Stimulated activated CD4-positive, alpha-beta T cell treated with anti-CD3 and anti-CD28 coated beads, Interleukin-15, amount 100 ng/mL, for 1 hour (primary cell): ENCODE data around the gene INO80E.
"Not testable (repeated sequence)": the region's sequence is repeated elsewhere in the genome, so short reads cannot be mapped to it uniquely, and the experiment has no call there.

Source experiments
- DNase-seq, 2 donors: peaks; one replicate each; pipeline ENCODE4 v3.0.0-alpha.2; 2020; ENCODE audit warnings: low read depth in 1 of 2, low spot score in 1 of 2

INO80E gene

GRCh38 chr16:30009085-30009862 is 13.2 kb downstream of the INO80E start:
- no peak for DNase-seq

- no peak for DNase-seq
Measured at GRCh38 chr16:30009990-30010843, 14.2 kb downstream of the INO80E start.

DNA sequence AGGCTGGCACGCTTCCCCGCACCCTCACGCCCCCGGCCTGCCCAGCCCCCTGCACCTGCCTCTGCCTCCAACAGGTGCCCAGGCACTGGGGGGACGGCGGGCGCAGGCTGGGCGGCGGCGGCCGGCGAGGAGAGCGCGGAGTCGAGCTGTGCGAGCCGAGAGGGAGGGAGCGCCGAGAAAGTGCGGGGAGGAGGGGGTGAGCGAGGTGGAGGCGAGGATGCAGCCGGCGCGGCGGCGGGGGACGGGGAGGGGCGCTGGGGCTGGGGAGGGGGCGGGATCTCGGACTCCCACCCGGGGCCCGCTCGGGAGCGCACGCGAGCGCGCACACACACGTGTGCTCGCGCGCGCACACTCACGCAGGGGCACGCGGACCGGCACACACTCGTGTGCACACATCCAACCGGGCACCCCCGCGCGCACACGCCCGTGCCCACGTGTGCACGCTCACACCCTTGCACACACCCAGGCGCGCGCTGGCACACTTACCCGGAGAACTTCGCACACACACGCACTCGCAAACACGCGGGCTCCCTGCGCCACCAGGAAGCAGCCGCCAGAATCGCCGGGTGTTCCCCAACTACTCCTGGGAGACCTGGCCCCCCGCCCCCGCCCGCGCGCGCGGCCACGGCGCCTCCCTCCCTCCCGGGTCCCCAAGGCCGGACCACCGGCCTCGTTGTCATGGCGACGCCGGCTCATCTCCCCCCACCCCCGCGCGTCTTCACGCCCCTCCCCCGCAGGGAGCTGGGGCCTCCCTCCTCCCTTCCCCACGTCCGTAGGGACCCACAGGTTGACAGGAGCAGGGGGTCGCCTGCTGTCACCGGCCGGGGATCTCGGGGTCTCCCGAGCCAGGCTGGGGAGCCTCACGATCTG is 15.0 kb downstream of the INO80E start, which contains the start of gene DOC2A:
Gene DOC2A (minus strand): TSS at position 184 of the 870 bp plus-strand sequence. CDS start 805 bp downstream, outside the sequence.
- peak in 1 of 2 donors; percentile 25 for DNase-seq

- no peak for DNase-seq
Measured at GRCh38 chr16:30011714-30012504, 15.9 kb downstream of the INO80E start.

DNA sequence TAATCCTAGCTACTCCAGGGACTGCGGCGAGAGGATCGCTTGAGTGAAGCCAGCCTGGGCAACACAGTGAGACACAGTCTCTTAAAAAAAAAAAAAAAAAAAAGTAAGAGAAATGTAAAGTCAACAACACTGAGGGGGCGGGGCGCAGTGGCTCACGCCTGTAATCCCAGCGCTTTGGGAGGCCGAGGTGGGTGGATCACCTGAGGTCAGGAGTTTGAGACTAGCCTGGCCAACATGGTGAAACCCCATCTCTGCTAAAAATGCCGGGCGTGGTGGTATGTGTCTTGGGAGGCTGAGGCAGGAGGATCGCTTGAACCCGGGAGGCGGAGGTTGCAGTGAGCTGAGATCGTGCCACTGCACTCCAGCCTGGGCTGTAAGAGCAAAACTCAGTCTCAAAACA is 16.6 kb downstream of the INO80E start:
- not testable (repeated sequence) for DNase-seq

DNA sequence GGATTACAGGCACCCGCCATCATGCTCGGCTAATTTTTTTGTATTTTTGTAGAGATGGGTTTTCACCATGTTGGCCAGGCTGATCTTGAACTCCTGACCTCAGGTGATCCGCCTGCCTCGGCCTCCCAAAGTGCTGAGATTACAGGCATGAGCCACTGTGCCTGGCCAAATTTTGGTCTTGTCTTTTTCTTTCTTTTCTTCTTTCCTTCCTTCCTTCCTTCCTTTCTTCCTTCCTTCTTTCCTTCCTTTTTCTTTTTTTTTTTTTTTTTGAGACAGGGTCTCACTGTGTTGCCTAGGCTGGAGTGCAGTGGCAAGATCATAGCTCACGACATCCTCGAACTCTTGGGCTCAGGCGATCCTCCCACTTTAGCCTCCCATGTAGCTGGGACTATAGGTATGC is 19.4 kb downstream of the INO80E start:
- not testable (repeated sequence) for DNase-seq

- DNase-seq = no peak
Measured at GRCh38 chr16:30016555-30017276, 20.7 kb downstream of the INO80E start.

DNA sequence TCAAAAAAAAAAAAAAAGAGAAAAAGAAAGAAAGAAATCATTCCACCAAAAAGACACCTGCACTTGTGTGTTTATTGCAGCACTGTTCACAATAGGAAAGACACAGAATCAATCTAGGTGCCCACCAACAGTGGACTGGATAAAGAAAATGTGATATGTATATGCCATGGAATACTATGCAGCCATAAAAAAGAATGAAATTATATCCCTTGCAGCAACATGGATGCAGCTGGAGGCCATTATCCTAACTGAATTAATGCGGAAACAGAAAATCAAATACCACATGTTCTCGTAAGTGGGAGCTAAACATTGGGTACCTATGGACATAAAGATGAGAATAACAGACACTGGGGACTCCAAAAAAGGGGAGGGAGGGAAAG is 21.2 kb downstream of the INO80E start:
- no peak for DNase-seq

- DNase-seq = not testable (repeated sequence)
Measured at GRCh38 chr16:30017937-30018336, 21.9 kb downstream of the INO80E start.

DNA sequence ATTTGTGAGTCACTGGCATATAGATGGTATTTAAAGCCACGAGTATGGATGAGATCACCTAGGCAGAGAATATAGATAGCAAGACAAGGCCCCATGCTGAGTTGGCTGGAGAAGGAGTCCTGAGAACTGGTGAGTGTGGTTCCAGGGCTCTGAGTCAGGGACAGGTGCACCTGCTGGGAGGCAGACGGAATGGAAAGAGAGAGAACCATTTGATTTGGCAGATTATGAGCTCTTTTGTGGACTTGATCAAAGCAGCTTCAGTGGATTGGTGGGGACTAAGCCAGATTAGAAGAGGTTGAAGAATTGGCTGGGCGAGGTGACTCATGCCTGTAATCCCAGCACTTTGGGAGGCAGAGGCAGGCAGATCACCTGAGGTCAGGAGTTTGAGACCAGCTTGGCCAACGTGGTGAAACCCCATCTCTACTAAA is 22.7 kb downstream of the INO80E start:
- no peak for DNase-seq

GRCh38 chr16:30022887-30023286 is 26.8 kb downstream of the INO80E start, which contains the start of gene C16orf92:
C16orf92 (plus strand) TSS chr16:30023198; CDS start chr16:30023341, 143 bp downstream.
- no peak for DNase-seq

DNA sequence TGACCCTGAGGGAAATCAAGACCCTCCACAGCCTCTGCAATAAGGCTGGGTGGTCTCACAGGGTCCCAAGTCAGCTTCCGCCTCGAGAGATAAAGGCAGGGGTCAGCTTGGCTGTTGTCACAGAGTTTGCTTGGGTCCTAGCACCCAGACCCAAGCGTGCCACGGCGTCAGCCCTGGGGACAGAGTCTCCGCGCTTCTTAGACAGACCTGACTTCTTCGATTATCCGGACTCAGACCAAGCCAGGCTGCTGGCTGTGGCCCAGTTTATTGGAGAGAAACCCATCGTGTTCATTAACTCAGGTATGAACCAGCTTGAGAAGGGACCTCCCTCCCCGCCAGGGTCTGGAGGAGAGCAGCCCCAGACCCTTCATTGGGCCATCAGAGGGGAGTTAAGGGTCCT is 27.5 kb downstream of the INO80E start:
- DNase-seq = no peak

DNA sequence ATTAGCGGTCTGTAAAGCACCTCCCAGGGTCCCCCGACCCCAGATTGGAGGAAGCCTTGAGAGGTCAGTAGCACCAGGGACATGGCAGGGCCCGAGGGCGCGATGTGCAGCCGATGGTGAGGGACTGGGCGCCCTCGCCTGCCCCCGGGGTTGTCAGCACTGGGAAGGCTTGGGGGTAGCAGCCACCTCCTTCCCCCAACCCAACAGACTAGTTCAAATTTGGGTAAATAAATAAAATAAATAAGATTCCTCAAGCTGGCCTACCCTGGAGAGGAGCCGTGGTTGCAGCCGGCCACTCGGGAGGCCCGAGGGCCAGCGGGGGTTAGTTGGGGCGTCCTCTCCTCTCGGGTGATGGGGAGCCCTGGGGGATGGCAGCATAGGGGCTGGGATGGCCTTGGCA is 28.4 kb downstream of the INO80E start:
- no peak for DNase-seq

- no peak for DNase-seq
Measured at GRCh38 chr16:30025156-30025555, 29.1 kb downstream of the INO80E start.

DNA sequence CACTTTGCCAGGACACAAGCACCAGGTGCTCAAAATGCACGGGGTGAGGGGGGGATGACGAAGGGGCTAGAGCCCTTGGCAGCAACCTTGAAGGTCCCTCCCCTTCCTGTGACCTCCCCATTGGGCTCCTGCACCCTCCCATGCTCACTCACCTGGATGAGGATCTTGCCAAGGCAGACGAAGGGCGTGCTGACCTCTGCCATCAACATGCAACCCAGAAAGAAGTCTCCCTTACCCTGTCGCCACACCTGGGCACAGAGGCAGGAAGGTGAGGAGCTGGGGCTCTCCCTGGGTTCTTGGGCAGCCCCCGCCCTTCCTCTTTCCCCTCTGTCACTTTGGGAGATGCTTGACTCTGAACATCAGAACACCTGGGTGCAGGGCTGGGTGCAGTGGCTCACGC is 29.5 kb downstream of the INO80E start:
- no peak for DNase-seq

DNA sequence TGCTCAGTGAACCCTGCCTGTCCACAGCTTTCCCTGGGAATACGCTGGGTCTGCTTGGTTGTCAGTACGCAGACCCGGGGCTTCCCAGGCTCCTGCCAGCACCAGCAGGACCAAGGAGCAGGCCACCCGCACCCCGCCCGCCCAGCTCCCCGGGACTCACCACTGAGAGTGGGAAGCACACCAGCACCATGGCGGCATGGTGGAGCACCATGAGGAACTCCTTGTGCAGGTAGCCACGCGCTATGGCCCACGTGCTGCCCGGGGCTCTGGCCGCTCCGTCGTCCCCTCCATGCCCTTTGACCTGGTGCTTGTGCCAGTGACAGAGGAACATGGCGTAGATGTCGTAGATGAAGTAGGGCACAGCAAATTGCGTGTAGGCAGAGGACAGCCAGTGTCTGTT is 30.4 kb downstream of the INO80E start:
- DNase-seq = no peak

DNA sequence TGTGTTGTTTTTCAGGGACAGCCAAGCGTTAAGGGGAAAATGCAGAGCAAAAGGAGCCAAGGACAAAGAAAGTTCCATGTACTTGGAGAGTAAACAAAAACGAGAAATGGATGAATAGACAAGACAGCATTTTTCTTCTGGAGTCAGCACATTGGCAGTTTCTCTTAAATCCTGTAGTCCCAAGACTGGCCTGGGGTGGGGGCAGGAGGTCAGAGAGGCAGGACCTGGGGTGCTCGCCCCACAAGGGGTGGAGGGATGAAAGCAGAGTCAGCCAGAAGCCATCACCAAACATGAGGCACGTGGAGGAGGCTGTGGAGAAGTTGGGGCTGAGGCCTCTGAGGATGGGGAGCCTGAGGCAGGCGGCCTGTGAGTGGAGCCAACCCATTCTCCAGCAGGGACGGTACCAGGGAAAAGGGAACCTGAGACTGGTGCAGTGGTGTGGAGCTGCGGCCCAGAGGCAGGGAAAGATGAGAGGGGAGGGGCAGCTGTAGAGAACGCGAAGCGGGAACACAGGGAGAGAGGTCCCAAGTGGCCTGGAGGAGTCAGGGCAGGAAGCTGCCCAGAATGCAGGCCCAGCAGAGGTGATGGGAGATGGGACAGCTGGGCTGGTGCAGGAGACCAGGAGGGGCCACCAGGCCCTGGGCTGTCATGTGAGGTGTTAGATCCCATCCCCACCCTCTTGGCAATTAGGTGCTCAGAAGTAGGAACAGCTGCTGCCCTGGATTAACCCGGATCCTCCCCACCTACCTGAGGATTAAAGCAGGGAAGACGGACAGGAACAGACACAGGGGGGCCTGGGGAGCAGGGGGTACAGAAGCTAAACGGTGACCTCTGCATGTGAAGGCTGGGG is 31.8 kb downstream of the INO80E start:
- DNase-seq = no peak

DNA sequence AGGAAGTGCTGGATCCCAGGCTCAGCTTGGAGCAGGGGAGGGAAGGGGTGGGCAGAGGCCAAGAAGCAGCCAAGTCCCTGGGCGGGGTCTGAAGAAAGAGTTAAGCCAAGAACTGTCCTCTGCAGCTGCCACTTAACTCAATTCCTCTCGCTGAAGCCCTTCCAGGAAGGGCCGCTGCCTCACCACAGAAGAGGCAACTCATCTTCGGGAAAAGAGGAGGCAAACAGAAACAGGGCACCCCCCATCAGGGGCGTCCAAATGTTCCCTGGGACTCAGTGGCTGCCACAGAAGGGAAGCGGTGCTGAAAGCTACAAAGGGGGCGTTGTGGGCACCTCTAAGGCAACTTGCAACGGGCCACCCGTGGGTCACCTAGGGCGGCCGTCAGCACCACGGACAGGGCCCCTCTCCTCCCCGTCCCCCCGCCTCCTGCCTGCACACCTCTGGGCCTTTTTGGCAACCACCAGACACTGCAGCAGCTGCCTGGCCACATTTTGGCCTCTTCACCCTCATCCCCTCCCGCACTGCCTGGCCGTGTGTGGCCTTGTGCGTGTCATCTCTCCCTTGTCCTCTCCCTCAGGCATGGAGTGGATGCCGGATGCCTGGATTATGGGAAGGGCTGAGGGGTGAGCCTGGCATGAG is 32.5 kb downstream of the INO80E start:
- no peak for DNase-seq
